CD4-positive, CD25-positive, alpha-beta regulatory T cell (primary cell): Measurements from ENCODE around the gene NTM. TPM values are rescaled to one million over a fixed set of nuclear protein-coding genes. Genes with fewer than 3 reads are reported as not detected.
A peak's percentile ranks its signal among the peaks of the same experiment; 100 is the strongest.

Experiments used
- ATAC-seq, 2 donors: fragments of 150-1000 bp; cut with Tn5 transposase; one replicate each; pipeline ENCODE4 v1.10.0; 2021; ENCODE audit warnings: low read depth in 2 of 2, moderate number of reproducible peaks in 2 of 2, moderate library complexity in 1 of 2
- DNase-seq, 3 donors: peaks; one replicate each; pipeline versions ENCODE4 v3.0.0 to v3.0.0-alpha.2; 2012 to 2022; ENCODE audit warnings: mixed read lengths in 1 of 3
- H3K27ac ChIP-seq: one replicate; pipeline ENCODE4 v1.7.0; 2013; ENCODE audit warnings: mild to moderate bottlenecking, low read length; ENCODE audit not compliant: insufficient read depth, poor library complexity, severe bottlenecking
- H3K27me3 ChIP-seq: one replicate; pipeline ENCODE4 v1.7.0; 2013; ENCODE audit warnings: low read length; ENCODE audit not compliant: control insufficient read depth, insufficient read depth
- H3K36me3 ChIP-seq: one replicate; pipeline ENCODE4 v1.7.0; 2013; ENCODE audit warnings: mild to moderate bottlenecking, low read length, moderate library complexity; ENCODE audit not compliant: control insufficient read depth, insufficient read depth
- H3K4me1 ChIP-seq: 2 replicates; pipeline ENCODE4 v1.7.0; 2013; ENCODE audit warnings: mild to moderate bottlenecking, low read length; ENCODE audit not compliant: insufficient read depth, control insufficient read depth, poor library complexity, severe bottlenecking
- H3K4me3 ChIP-seq: one replicate; pipeline ENCODE4 v1.7.0; 2013; ENCODE audit warnings: low read depth, mild to moderate bottlenecking, low read length, moderate library complexity
- H3K9me3 ChIP-seq, 2 experiments: 1 replicate in 1 of 2; 2 replicates in 1 of 2; pipeline ENCODE4 v1.7.0; 2013; ENCODE audit warnings: low read length in 2 of 2, mild to moderate bottlenecking in 1 of 2, moderate library complexity in 1 of 2; ENCODE audit not compliant: control insufficient read depth in 2 of 2
- H3K27ac Mint-ChIP-seq, 3 donors: one replicate each; pipeline ENCODE4 v1.8.0; 2020 to 2022; ENCODE audit warnings: mild to moderate bottlenecking in 3 of 3, mixed read lengths in 3 of 3, moderate library complexity in 2 of 3
- H3K27me3 Mint-ChIP-seq: one replicate; pipeline ENCODE4 v1.8.0; 2022; ENCODE audit warnings: mild to moderate bottlenecking, mixed read lengths
- H3K36me3 Mint-ChIP-seq: one replicate; pipeline ENCODE4 v1.8.0; 2020; ENCODE audit warnings: mixed read lengths
- H3K4me1 Mint-ChIP-seq, 4 donors: one replicate each; pipeline ENCODE4 v1.8.0; 2020 to 2022; ENCODE audit warnings: mixed read lengths in 4 of 4, mild to moderate bottlenecking in 1 of 4
- H3K4me3 Mint-ChIP-seq, 4 donors: one replicate each; pipeline ENCODE4 v1.8.0; 2020 to 2022; ENCODE audit warnings: mild to moderate bottlenecking in 4 of 4, mixed read lengths in 4 of 4, moderate library complexity in 3 of 4
- H3K9me3 Mint-ChIP-seq, 7 donors: one replicate each; pipeline ENCODE4 v1.8.0; 2020 to 2022; ENCODE audit warnings: mixed read lengths in 7 of 7, mild to moderate bottlenecking in 3 of 7, moderate library complexity in 2 of 7
- polyA plus RNA-seq, 4 donors: library from polyadenylated mRNA; unstranded; fragments of 300-500 nt; fragmentation: Illumina TruSeq; gene quantifications; one replicate each; pipeline ENCODE4 v1.2.3, GENCODE V29; 2021
- total RNA-seq: library from RNA; stranded (reverse); gene quantifications from one replicate; pipeline ENCODE4 v1.2.3, GENCODE V29; 2022

NTM gene
- total and polyA plus RNA-seq, 5 donors from 2014 or later, result 1.3 TPM; not detected in 4

GRCh38 chr11:131822506-131822905, 452.1 kb downstream of the NTM start:
- H3K27ac ChIP-seq, result no peak overlapping the region
- no peaks in the 10 kb centered on the region for H3K4me1 Mint-ChIP-seq
- H3K9me3 ChIP-seq, result no peaks in the 10 kb centered on the region
- H3K9me3 Mint-ChIP-seq, result no peaks in the 10 kb centered on the region
- no peak overlapping the region for H3K4me3 Mint-ChIP-seq
- H3K27ac Mint-ChIP-seq, result no peak overlapping the region
- H3K4me3 ChIP-seq, result no peak overlapping the region
- H3K4me1 ChIP-seq, result no peaks in the 10 kb centered on the region
- no peaks in the 10 kb centered on the region for H3K27me3 Mint-ChIP-seq
- no peaks in the 10 kb centered on the region for H3K27me3 ChIP-seq
- ATAC-seq (no peak), DNase-seq (no peak)
- no peaks in the 10 kb centered on the region for H3K36me3 Mint-ChIP-seq
- no peaks in the 10 kb centered on the region for H3K36me3 ChIP-seq

DNA sequence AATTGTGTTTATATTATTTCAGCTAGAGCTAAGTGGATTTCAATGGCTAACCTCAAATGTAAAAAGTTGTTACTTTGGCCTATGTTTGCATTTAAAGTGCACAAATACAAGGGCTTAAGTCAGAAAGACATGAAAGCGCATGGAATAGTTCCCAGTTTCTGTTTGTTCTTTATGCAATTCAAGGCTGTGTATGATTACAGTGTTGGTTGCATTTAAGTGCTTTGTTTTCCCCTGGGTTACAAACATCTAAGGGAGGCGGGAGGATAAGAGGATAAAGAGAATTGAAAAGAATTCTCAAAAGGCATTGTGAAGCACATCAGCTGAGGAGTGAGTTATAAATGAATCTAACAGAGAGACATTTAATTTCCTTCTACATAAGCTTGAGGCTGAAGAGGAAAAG, 453.4 kb downstream of the NTM start:
- Mint-ChIP-seq H3K4me3 (no peak overlapping the region), H3K27ac (no peak overlapping the region), H3K27me3 (no peaks in the 10 kb centered on the region), H3K4me1 (no peaks in the 10 kb centered on the region), H3K9me3 (no peaks in the 10 kb centered on the region), H3K36me3 (no peaks in the 10 kb centered on the region)
- H3K4me3 ChIP-seq, result no peak overlapping the region
- H3K4me1 ChIP-seq, result no peaks in the 10 kb centered on the region
- H3K27ac ChIP-seq, result no peak overlapping the region
- no peaks in the 10 kb centered on the region for H3K27me3 ChIP-seq
- H3K9me3 ChIP-seq, result no peaks in the 10 kb centered on the region
- H3K36me3 ChIP-seq, result no peaks in the 10 kb centered on the region
- ATAC-seq (no peak), DNase-seq (no peak)

DNA sequence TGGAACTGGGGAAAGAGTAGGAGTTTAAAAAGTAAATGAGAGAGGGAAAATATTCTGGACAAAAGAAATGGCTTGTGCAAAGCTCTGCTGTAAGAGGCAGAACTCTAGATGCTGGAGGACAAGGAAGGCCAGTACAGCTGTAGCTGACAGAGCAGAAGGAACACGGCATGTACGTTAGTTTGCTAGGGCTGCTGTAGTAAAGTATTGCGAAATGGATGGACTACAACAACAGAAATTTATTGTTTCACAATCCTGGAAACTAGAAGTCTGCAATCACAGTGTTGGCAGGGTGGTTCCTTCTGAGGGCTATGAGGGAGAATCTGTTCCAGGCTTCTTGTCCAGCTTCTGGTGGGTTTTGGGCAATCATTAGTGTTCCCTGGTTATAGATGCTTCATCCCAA, 454.4 kb downstream of the NTM start:
- no peak for DNase-seq
- no peaks in the 10 kb centered on the region for H3K36me3 ChIP-seq
- no peaks in the 10 kb centered on the region for H3K36me3 Mint-ChIP-seq
- ATAC-seq, result no peak
- H3K27ac ChIP-seq, result no peak overlapping the region
- H3K4me1 Mint-ChIP-seq, result no peaks in the 10 kb centered on the region
- H3K4me3 ChIP-seq, result no peak overlapping the region
- no peaks in the 10 kb centered on the region for H3K9me3 ChIP-seq
- H3K4me3 Mint-ChIP-seq, result no peak overlapping the region
- no peaks in the 10 kb centered on the region for H3K27me3 ChIP-seq
- H3K4me1 ChIP-seq, result no peaks in the 10 kb centered on the region
- H3K27ac Mint-ChIP-seq, result peak overlapping the region in 1 of 3 donors; percentile 15
- H3K9me3 Mint-ChIP-seq, result no peaks in the 10 kb centered on the region
- H3K27me3 Mint-ChIP-seq, result no peaks in the 10 kb centered on the region

- ATAC-seq (no peak), DNase-seq (no peak)
- H3K27ac Mint-ChIP-seq, result no peak overlapping the region
These were observed 457.0 kb downstream of the NTM start for GRCh38 chr11:131827430-131827829.

GRCh38 chr11:131829725-131830124, 459.3 kb downstream of the NTM start:
- peaks cover 0 to 3% (median 0%) of the 10 kb centered on the region in 7 donors for H3K9me3 Mint-ChIP-seq
- H3K4me3 ChIP-seq, result no peak overlapping the region
- no peaks in the 10 kb centered on the region for H3K27me3 Mint-ChIP-seq
- no peaks in the 10 kb centered on the region for H3K36me3 Mint-ChIP-seq
- H3K9me3 ChIP-seq, result no peaks in the 10 kb centered on the region
- H3K4me1 Mint-ChIP-seq, result no peaks in the 10 kb centered on the region
- DNase-seq, result no peak
- H3K27ac ChIP-seq, result no peak overlapping the region
- no peak for ATAC-seq
- H3K27me3 ChIP-seq, result no peaks in the 10 kb centered on the region
- no peaks in the 10 kb centered on the region for H3K4me1 ChIP-seq
- H3K4me3 Mint-ChIP-seq, result no peak overlapping the region
- H3K27ac Mint-ChIP-seq, result no peak overlapping the region
- no peaks in the 10 kb centered on the region for H3K36me3 ChIP-seq

More at GRCh38 chr11:131827430-131827829, 457.0 kb downstream of the NTM start:
- no peaks in the 10 kb centered on the region for H3K4me1 Mint-ChIP-seq
- Histone ChIP-seq H3K36me3 (no peaks in the 10 kb centered on the region), H3K9me3 (no peaks in the 10 kb centered on the region), H3K27me3 (no peaks in the 10 kb centered on the region), H3K4me1 (no peaks in the 10 kb centered on the region), H3K27ac (no peak overlapping the region), H3K4me3 (no peak overlapping the region)
- no peaks in the 10 kb centered on the region for H3K9me3 Mint-ChIP-seq
- no peaks in the 10 kb centered on the region for H3K27me3 Mint-ChIP-seq
- H3K4me3 Mint-ChIP-seq, result no peak overlapping the region
- no peaks in the 10 kb centered on the region for H3K36me3 Mint-ChIP-seq

DNA sequence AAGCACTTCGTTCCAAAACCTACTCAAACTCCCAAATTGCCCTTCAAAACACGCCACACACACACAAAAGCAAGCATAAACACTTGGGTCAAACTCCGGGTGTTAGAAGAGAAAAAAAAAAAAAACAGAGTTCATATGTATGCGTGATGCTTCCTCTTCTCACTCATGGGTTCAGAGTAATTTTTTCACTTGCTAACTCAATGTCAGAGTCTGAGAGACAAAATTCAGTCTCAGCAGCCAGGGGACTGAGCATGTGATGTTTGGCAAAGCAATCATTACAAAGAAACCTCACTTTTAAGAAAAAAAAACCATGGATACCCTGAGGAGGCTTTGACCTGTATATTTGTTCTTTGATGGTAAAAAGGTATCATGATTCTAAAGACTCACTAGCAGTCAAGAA, 461.7 kb downstream of the NTM start:
- H3K27ac Mint-ChIP-seq, result no peak overlapping the region
- peaks cover 0 to 3% (median 1%) of the 10 kb centered on the region in 7 donors for H3K9me3 Mint-ChIP-seq
- H3K9me3 ChIP-seq, result no peaks in the 10 kb centered on the region
- no peak overlapping the region for H3K4me3 ChIP-seq
- no peaks in the 10 kb centered on the region for H3K27me3 ChIP-seq
- H3K4me1 ChIP-seq, result no peaks in the 10 kb centered on the region
- no peak overlapping the region for H3K4me3 Mint-ChIP-seq
- H3K27me3 Mint-ChIP-seq, result no peaks in the 10 kb centered on the region
- H3K27ac ChIP-seq, result no peak overlapping the region
- DNase-seq, result no peak
- H3K36me3 ChIP-seq, result no peaks in the 10 kb centered on the region
- H3K36me3 Mint-ChIP-seq, result no peaks in the 10 kb centered on the region
- no peaks in the 10 kb centered on the region for H3K4me1 Mint-ChIP-seq
- ATAC-seq, result no peak

- H3K4me3 ChIP-seq, result no peak overlapping the region
- H3K36me3 Mint-ChIP-seq, result no peaks in the 10 kb centered on the region
- no peaks in the 10 kb centered on the region for H3K36me3 ChIP-seq
- no peak overlapping the region for H3K4me3 Mint-ChIP-seq
- ATAC-seq (no peak), DNase-seq (no peak)
- H3K4me1 ChIP-seq, result no peaks in the 10 kb centered on the region
- no peaks in the 10 kb centered on the region for H3K27me3 Mint-ChIP-seq
- no peak overlapping the region for H3K27ac ChIP-seq
- no peak overlapping the region for H3K27ac Mint-ChIP-seq
- H3K9me3 Mint-ChIP-seq, result peaks cover 0 to 5% (median 1%) of the 10 kb centered on the region in 7 donors
- peaks cover 0 to 2% of the 10 kb centered on the region in 2 experiments for H3K9me3 ChIP-seq
- no peaks in the 10 kb centered on the region for H3K27me3 ChIP-seq
- no peaks in the 10 kb centered on the region for H3K4me1 Mint-ChIP-seq
These were observed 463.0 kb downstream of the NTM start for GRCh38 chr11:131833366-131833765.

DNA sequence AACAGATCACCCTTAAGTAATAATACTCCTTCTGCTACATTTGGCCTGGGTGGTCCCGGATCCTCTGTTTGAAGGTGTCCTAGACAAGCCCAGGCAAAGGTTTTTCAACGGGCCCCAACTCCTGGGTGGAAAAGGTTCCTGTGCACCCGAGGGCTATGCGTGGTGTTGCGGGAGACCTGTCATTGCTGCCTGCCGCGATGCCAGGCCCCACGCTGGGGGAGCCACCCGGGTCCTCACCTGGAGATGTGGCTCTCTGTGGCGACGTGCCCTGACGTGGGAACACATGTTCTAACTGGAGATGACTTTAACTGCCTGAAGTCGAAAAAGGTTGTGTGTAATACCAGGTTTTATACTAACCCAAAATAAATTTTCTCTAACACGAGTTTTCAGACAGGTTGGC, 467.1 kb downstream of the NTM start:
- no peaks in the 10 kb centered on the region for H3K4me1 Mint-ChIP-seq
- Histone ChIP-seq H3K9me3 (peaks cover 0 to 3% of the 10 kb centered on the region in 2 experiments), H3K27me3 (no peaks in the 10 kb centered on the region), H3K36me3 (no peaks in the 10 kb centered on the region), H3K4me3 (no peak overlapping the region), H3K4me1 (no peaks in the 10 kb centered on the region), H3K27ac (no peak overlapping the region)
- no peak overlapping the region for H3K4me3 Mint-ChIP-seq
- no peak overlapping the region for H3K27ac Mint-ChIP-seq
- H3K36me3 Mint-ChIP-seq, result no peaks in the 10 kb centered on the region
- no peak for DNase-seq
- no peak for ATAC-seq
- no peaks in the 10 kb centered on the region for H3K27me3 Mint-ChIP-seq
- peaks cover 0 to 8% (median 4%) of the 10 kb centered on the region in 7 donors for H3K9me3 Mint-ChIP-seq
